Liver (tissue), 9 donors: ENCODE measurements around the gene WASF2. TPM values are rescaled to one million over a fixed set of nuclear protein-coding genes. Genes with fewer than 3 reads are reported as not detected.

ENCODE experiments used
- DNase-seq: peaks from one replicate; pipeline ENCODE4 v3.0.0-alpha.2; 2017; ENCODE audit warnings: low spot score
- H3K27ac ChIP-seq, 2 donors: one replicate each; pipeline ENCODE4 v1.7.0; 2013; ENCODE audit warnings: inconsistent platforms in 2 of 2, low read length in 2 of 2, control low read depth in 1 of 2, low read depth in 1 of 2, mild to moderate bottlenecking in 1 of 2
- H3K27me3 ChIP-seq, 4 donors: one replicate each; pipeline versions ENCODE4 v1.6.1 to v1.7.0; 2013; ENCODE audit warnings: low read length in 3 of 4, inconsistent platforms in 1 of 4, mild to moderate bottlenecking in 1 of 4, moderate library complexity in 1 of 4; ENCODE audit not compliant: control insufficient read depth in 4 of 4, insufficient read depth in 4 of 4
- H3K36me3 ChIP-seq, 4 donors: one replicate each; pipeline versions ENCODE4 v1.6.1 to v1.7.0; 2013; ENCODE audit warnings: low read length in 3 of 4, mild to moderate bottlenecking in 3 of 4, low read depth in 1 of 4, moderate library complexity in 1 of 4; ENCODE audit not compliant: control insufficient read depth in 4 of 4, insufficient read depth in 3 of 4
- H3K4me1 ChIP-seq, 4 donors: one replicate each; pipeline versions ENCODE4 v1.6.1 to v1.7.0; 2013; ENCODE audit warnings: low read length in 3 of 4, mild to moderate bottlenecking in 3 of 4, moderate library complexity in 1 of 4; ENCODE audit not compliant: control insufficient read depth in 4 of 4, insufficient read depth in 4 of 4
- H3K4me3 ChIP-seq, 3 donors: one replicate each; pipeline versions ENCODE4 v1.6.1 to v1.7.0; 2013; ENCODE audit warnings: low read length in 3 of 3, control low read depth in 1 of 3, low read depth in 1 of 3, mild to moderate bottlenecking in 1 of 3
- H3K9ac ChIP-seq, 2 donors: one replicate each; pipeline ENCODE4 v1.7.0; 2013; ENCODE audit warnings: low read length in 2 of 2, mild to moderate bottlenecking in 2 of 2, moderate library complexity in 2 of 2, control low read depth in 1 of 2, low read depth in 1 of 2
- H3K9me3 ChIP-seq, 4 donors: one replicate each; pipeline versions ENCODE4 v1.6.1 to v1.7.0; 2013; ENCODE audit warnings: low read length in 3 of 4; ENCODE audit not compliant: control insufficient read depth in 4 of 4
- ATF3 ChIP-seq: IDR thresholded peaks from 2 replicates; pipeline ENCODE4 v1.6.1; 2016; ENCODE audit warnings: antibody characterized with exemption
- EGR1 ChIP-seq, 2 donors: IDR thresholded peaks; 2 replicates each; pipeline ENCODE4 v1.6.1; 2016 to 2018; ENCODE audit warnings: antibody characterized with exemption in 2 of 2, low read depth in 2 of 2
- FOXA2 ChIP-seq: IDR thresholded peaks from 2 replicates; pipeline ENCODE4 v1.6.1; 2016; ENCODE audit warnings: antibody characterized with exemption
- GABPA ChIP-seq, 2 donors: IDR thresholded peaks in 1 of 2; conservative IDR thresholded peaks in 1 of 2; 2 replicates each; pipeline ENCODE4 v1.6.1; 2016; ENCODE audit warnings: antibody characterized with exemption in 2 of 2, mild to moderate bottlenecking in 1 of 2, moderate library complexity in 1 of 2
- HNF4A ChIP-seq, 2 donors: conservative IDR thresholded peaks; 2 replicates each; pipeline ENCODE4 v1.6.1; 2016; ENCODE audit warnings: antibody characterized with exemption in 2 of 2, mild to moderate bottlenecking in 2 of 2
- HNF4G ChIP-seq: IDR thresholded peaks from 2 replicates; pipeline ENCODE4 v1.6.1; 2016; ENCODE audit warnings: antibody characterized with exemption
- JUND ChIP-seq, 2 donors: IDR thresholded peaks; 2 replicates each; pipeline ENCODE4 v1.6.1; 2016; ENCODE audit warnings: antibody characterized with exemption in 2 of 2
- MAX ChIP-seq: IDR thresholded peaks from 2 replicates; pipeline ENCODE4 v1.6.1; 2016; ENCODE audit warnings: antibody characterized with exemption
- NR2F2 ChIP-seq: IDR thresholded peaks from 2 replicates; pipeline ENCODE4 v1.6.1; 2016; ENCODE audit warnings: antibody characterized with exemption
- RAD21 ChIP-seq, 2 donors: IDR thresholded peaks; 2 replicates each; pipeline ENCODE4 v1.6.1; 2016; ENCODE audit warnings: antibody characterized with exemption in 2 of 2, mild to moderate bottlenecking in 2 of 2
- SP1 ChIP-seq: IDR thresholded peaks from 2 replicates; pipeline ENCODE4 v1.6.1; 2018; ENCODE audit warnings: antibody characterized with exemption, mild to moderate bottlenecking
- TAF1 ChIP-seq: conservative IDR thresholded peaks from 2 replicates; pipeline ENCODE4 v1.6.1; 2016; ENCODE audit warnings: antibody characterized with exemption, mild to moderate bottlenecking
- WGBS: extraction: QIAGEN DNeasy Blood & Tissue Kit; methylation state at CpG from one replicate; pipeline ENCODE4 v1.1.7; 2013; 5-methylcytosine and 5-hydroxymethylcytosine counted together
- polyA plus RNA-seq, 2 donors: library from polyadenylated mRNA; stranded (reverse) in 1 of 2; unstranded in 1 of 2; fragments of 200-250 nt in 1 of 2; fragments of >200 nt in 1 of 2; fragmentation: Nextera tagmentation in 1 of 2; extraction: Ambion mirVana in 1 of 2; gene quantifications; one replicate each; pipeline versions ENCODE4 v1.2.1 to v1.2.3, GENCODE V29; 2013 to 2015
- total RNA-seq, 2 donors: library from RNA; depleted of rRNA; stranded (reverse); fragments of >200 nt; gene quantifications; one replicate each; pipeline ENCODE4 v1.2.3, GENCODE V29; 2014
- TF ChIP-seq, protein P1 (sequence below): IDR thresholded peaks from 2 replicates; pipeline ENCODE4 v1.6.1; 2016; ENCODE audit warnings: antibody characterized with exemption
- TF ChIP-seq, protein P2 (sequence below): fragments of 150-350 bp; IDR thresholded peaks from 2 replicates; pipeline ENCODE4 v1.5.1; 2017; ENCODE audit warnings: improper control_type of control experiment, low read depth, low read length; ENCODE audit not compliant: missing input control
- donor health status: healthy.
- donor health status: healthy.
- donor health status: healthy.
- donor health status: healthy.
- donor health status: healthy.

Gene WASF2
- total and polyA plus RNA-seq, 4 donors = 11.6 to 37.7 (median 18.7) TPM

GRCh38 chr1:27394282-27394658 lies 95.7 kb downstream of the WASF2 start:
- WGBS = 96% methylated on average over 9 of the region's 9 CpGs
- no peak overlapping the region for H3K4me3 ChIP-seq
- H3K9me3 ChIP-seq = no peaks in the 10 kb centered on the region
- H3K27ac ChIP-seq = no peak overlapping the region
- H3K4me1 ChIP-seq = peaks cover 5 to 12% (median 8%) of the 10 kb centered on the region in 4 donors
- no peak for TF ChIP-seq SP1
- no peak for TF ChIP-seq ATF3
- TF ChIP-seq NR2F2 = no peak
- no peak for TF ChIP-seq MAX
- TF ChIP-seq HNF4A (conservative IDR thresholded peaks at IDR 0.05) = no peak
- no peak for TF ChIP-seq GABPA (IDR thresholded peaks at IDR 0.05 in 1 of 2, conservative IDR thresholded peaks at IDR 0.05 in 1 of 2)
- TF ChIP-seq RAD21 (IDR thresholded peaks at IDR 0.05) = no peak
- no peak for TF ChIP-seq FOXA2
- DNase-seq = no peak
- no peaks in the 10 kb centered on the region for H3K36me3 ChIP-seq
- H3K9ac ChIP-seq = no peak overlapping the region
- H3K27me3 ChIP-seq = no peaks in the 10 kb centered on the region

DNA sequence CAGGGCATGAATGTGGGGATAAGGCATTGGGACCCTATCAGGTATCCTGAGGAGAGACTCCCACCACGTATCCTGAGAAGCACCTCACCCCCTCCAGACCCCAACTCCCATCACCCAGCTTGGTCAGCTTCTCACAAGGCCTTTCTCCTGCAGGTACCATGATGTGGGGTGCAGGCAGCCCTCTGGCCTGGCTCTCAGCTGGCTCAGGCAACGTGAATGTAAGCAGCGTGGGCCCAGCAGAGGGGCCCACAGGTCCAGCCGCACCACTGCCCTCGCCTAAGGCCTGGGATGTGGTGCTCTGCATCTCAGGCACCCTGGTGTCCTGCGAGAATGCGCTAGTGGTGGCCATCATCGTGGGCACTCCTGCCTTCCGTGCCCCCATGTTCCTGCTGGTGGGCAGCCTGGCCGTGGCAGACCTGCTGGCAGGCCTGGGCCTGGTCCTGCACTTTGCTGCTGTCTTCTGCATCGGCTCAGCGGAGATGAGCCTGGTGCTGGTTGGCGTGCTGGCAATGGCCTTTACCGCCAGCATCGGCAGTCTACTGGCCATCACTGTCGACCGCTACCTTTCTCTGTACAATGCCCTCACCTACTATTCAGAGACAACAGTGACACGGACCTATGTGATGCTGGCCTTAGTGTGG lies 96.2 kb downstream of the WASF2 start:
- TF ChIP-seq, protein P1, sequence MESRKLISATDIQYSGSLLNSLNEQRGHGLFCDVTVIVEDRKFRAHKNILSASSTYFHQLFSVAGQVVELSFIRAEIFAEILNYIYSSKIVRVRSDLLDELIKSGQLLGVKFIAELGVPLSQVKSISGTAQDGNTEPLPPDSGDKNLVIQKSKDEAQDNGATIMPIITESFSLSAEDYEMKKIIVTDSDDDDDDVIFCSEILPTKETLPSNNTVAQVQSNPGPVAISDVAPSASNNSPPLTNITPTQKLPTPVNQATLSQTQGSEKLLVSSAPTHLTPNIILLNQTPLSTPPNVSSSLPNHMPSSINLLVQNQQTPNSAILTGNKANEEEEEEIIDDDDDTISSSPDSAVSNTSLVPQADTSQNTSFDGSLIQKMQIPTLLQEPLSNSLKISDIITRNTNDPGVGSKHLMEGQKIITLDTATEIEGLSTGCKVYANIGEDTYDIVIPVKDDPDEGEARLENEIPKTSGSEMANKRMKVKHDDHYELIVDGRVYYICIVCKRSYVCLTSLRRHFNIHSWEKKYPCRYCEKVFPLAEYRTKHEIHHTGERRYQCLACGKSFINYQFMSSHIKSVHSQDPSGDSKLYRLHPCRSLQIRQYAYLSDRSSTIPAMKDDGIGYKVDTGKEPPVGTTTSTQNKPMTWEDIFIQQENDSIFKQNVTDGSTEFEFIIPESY = no peak
- TF ChIP-seq JUND (IDR thresholded peaks at IDR 0.05) = no peak
- TF ChIP-seq HNF4G = no peak
- no peak for TF ChIP-seq HNF4A (conservative IDR thresholded peaks at IDR 0.05)
- no peaks in the 10 kb centered on the region for H3K9me3 ChIP-seq
- no peaks in the 10 kb centered on the region for H3K36me3 ChIP-seq
- H3K27ac ChIP-seq = no peak overlapping the region
- DNase-seq = no peak
- H3K27me3 ChIP-seq = no peaks in the 10 kb centered on the region
- no peak overlapping the region for H3K4me3 ChIP-seq
- 95% methylated on average over 18 of the region's 18 CpGs for WGBS
- no peak overlapping the region for H3K9ac ChIP-seq
- H3K4me1 ChIP-seq = peaks cover 5 to 12% (median 8%) of the 10 kb centered on the region in 4 donors

- 42% methylated on average over 30 of the region's 30 CpGs for WGBS
- no peak for DNase-seq
- Histone ChIP-seq H3K4me1 (peaks cover 5 to 12% (median 8%) of the 10 kb centered on the region in 4 donors), H3K27me3 (no peaks in the 10 kb centered on the region), H3K9ac (no peak overlapping the region), H3K27ac (no peak overlapping the region), H3K36me3 (no peaks in the 10 kb centered on the region), H3K9me3 (no peaks in the 10 kb centered on the region), H3K4me3 (peak overlapping the region in 1 of 3 donors; percentile 44)
- TF ChIP-seq FOXA2 (no peak), NR2F2 (no peak), TAF1 (no peak), SP1 (no peak), RAD21 (IDR thresholded peaks at IDR 0.05) (no peak), HNF4A (conservative IDR thresholded peaks at IDR 0.05) (no peak), MAX (no peak), EGR1 (IDR thresholded peaks at IDR 0.05; ENCODE audit: low read depth in 2 of 2) (no peak)
- TF ChIP-seq, protein P2, sequence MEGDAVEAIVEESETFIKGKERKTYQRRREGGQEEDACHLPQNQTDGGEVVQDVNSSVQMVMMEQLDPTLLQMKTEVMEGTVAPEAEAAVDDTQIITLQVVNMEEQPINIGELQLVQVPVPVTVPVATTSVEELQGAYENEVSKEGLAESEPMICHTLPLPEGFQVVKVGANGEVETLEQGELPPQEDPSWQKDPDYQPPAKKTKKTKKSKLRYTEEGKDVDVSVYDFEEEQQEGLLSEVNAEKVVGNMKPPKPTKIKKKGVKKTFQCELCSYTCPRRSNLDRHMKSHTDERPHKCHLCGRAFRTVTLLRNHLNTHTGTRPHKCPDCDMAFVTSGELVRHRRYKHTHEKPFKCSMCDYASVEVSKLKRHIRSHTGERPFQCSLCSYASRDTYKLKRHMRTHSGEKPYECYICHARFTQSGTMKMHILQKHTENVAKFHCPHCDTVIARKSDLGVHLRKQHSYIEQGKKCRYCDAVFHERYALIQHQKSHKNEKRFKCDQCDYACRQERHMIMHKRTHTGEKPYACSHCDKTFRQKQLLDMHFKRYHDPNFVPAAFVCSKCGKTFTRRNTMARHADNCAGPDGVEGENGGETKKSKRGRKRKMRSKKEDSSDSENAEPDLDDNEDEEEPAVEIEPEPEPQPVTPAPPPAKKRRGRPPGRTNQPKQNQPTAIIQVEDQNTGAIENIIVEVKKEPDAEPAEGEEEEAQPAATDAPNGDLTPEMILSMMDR = no peak
- TF ChIP-seq, protein P1 = no peak
Observed at GRCh38 chr1:27392778-27393635, 97.0 kb downstream of the WASF2 start.
